GM18907 (cell line): ENCODE measurements around the gene SMPDL3B.
"Not testable (repeated sequence)": the region's sequence is repeated elsewhere in the genome, so short reads cannot be mapped to it uniquely, and the experiment has no call there.

Experiments
- ATAC-seq: cut with Tn5 transposase; IDR thresholded peaks from one replicate; pipeline ENCODE4 v1.9.1; 2021; ENCODE audit warnings: mild to moderate bottlenecking, moderate library complexity; ENCODE audit not compliant: unreplicated experiment

The SMPDL3B gene

DNA sequence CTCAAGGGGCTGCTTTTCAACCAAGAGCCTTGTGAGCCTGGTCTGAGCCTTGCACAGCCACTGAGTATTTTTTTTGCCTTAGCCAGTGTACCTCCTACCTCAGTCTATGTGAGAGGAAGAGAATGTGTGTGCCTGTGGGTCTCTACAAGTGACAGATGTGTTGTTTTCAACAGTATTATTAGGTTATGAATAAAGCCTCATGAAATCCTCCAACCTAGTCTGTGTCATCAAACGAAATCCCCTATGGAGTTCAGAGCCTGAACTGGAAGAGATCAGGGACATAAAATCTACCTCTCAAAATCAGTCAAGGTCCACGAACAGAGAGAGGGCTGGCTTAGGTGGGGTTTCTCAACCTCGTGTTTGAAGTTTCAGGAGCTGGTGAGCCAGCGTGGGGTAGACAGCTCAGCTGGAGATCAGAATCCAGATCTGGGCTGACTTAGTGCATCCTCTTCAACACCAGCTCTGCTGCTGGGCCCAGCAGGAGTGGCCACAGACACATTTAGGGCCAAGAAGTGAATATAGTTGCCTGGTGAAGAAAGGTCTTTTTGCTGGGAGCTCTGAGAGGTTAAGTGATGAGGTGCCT is 33.2 kb downstream of the SMPDL3B start:
- no peak for ATAC-seq

DNA sequence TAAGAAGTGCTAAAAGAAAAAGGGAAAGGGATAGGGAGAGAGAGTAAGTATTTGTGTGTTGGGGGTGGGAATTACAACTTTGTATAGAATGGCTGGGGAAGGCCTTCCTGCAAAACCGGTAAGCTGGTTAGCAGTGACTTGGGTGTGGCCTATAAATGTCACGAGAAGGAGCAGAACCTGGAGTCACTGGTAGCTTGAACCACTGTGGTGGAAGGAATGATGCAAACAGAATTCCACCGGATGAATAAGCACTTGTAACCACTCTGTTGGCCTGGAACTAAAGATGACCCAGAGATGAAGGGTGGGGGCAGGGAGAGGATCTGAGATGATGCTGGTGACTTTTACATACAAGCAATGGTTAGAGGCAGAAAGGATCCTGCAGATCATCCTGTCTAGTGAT is 33.9 kb downstream of the SMPDL3B start:
- ATAC-seq: no peak

DNA sequence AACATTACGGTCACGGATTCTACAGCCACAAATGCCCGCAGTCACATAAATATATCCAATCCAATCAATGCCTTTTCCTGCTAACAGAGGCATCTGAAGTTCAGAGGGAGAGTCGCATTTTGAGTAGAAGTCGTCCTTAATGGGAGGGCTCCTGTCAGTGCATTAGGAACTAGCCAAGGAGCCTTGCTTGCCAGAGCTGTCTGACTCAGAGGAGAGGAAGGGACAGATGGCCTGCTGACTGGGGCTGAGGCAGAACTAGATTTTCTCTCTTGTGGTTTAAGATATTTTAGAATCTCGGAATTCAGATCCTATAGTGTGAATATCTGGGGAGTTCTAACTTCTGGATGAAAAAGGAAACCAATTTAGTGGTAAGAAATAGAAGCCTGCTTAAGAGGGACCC is 35.6 kb downstream of the SMPDL3B start:
- ATAC-seq: no peak

DNA sequence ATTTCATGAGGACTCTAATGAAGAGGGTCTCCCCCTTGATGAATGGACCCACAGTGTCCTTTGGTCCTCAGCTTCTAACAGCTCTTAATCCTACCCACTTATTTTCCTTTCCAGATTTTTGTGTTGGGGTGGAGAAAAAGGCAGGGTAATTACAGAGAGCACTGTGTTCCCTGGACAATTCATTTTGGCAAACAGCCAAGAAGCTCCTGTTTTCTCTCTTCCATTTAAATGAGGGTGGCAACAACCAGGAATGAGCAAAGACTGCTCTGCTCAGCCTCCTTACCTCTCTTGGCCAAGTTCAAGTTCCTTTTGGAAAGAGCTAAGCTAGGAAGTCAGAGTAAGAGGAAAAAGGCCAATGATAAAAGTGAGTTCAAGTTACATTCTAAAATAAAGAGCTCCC is 36.9 kb downstream of the SMPDL3B start:
- ATAC-seq: no peak

DNA sequence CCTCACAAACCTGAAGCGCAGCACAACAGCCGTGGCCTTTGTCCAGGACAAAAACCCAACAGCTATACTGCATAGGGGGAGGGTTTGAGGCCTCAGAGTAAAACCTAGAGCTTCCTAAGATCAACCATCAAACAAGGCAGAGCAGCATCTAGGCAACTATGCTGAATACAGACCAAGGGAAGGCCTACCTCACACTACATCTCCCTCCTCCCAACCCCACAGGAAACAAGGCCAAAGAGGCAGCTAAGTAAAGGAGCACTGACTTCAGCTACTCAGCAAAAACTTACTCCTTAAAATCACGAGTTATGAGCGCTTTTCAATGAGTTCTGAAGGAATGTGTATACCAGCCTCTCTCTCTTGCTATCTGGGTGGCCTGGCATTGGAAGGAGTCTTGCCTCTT is 37.3 kb downstream of the SMPDL3B start:
- no peak for ATAC-seq

DNA sequence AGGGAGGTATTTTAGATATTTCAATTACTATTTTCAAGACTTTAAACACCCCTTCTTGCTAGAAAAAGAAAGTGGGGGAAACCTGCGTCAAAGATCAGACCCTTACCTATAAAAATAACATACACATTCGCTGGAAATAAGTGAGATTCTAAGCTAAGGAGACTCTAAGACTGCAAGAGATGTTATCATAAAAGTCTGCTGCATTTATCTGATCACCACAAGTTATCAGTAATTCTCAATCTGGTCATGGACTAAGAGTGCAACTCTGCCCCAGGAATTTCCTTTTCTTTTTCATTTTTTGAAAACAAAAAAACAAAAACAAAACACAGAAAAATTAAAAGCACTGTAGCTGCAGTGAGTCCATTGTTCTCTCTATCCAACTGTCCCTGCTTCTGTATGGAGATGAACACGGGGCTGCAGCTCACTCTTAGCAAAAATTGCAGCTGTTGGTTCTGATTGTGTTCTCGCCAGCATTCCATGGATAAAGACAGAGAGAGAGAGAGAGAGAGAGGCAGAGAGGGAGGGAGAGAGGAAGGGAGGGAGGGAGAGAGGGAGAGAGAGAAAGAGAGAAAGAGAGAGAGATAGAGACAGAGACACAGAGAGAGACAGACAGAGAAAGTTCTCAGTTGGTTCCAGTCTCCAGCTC is 39.1 kb downstream of the SMPDL3B start:
- ATAC-seq: no peak

DNA sequence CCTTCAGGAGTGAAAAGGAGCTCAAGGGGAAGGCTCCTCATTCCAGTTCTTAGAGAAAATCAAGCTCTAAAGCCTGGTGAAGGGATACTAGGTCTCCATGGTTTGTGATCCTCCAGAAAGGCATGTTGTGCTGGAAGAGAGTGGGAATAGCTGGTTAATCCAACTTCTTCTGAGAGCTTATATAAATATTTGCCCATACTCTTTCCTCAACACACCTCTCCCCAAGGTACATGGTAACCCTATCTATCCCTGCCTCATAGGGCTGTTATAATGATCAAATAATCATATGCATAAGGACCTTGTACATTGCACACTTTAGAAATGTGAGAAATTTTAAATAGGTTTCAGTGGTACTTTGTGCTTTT is 39.6 kb downstream of the SMPDL3B start:
- no peak for ATAC-seq

DNA sequence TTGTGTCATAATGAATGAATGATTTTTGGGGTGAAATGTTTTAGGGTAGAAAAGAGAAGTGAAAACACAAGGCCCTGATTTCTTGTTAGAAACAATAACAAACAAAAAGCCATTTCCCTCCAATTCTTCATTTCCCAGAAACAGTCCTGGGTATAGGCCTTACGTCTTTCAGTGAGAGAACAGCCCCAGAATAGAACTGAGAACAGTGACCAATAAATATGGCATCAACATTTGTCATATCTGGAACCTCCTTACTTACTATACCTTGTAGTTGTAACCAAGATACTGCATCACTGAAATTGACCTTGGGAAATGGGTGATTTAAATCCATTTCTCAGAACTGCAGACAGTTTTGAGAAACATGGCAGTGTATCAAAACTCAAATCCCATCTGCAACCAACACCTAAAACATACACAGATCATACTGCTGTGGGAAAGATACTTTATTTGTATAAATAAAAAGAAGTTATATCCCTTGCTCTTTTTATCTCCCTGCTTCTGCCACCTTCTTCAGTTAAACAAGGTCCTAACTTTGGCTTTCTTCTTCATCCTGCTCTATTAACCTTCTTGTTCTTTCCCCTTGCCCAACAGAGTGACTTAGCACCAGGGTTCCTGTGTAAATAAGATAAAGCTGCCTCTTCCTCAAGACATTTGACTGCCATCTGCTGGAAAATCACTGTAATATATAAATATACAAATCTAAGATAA is 44.5 kb downstream of the SMPDL3B start:
- no peak for ATAC-seq

DNA sequence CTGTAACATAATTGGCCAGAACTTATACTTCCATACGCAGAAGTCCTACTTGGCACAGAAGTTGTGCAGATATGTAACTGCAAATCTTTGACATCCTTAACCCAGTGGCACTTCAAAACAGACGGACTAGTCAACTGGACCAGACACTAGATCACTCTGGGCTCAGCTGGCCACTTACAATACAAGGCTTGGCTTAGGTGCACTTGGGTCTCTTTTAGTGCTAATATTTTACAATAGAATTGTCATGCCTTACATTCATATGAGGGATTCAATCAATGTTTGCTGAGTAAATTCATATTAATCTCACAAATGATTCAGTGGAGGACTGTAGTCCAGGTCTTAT is 45.0 kb downstream of the SMPDL3B start:
- no peak for ATAC-seq

DNA sequence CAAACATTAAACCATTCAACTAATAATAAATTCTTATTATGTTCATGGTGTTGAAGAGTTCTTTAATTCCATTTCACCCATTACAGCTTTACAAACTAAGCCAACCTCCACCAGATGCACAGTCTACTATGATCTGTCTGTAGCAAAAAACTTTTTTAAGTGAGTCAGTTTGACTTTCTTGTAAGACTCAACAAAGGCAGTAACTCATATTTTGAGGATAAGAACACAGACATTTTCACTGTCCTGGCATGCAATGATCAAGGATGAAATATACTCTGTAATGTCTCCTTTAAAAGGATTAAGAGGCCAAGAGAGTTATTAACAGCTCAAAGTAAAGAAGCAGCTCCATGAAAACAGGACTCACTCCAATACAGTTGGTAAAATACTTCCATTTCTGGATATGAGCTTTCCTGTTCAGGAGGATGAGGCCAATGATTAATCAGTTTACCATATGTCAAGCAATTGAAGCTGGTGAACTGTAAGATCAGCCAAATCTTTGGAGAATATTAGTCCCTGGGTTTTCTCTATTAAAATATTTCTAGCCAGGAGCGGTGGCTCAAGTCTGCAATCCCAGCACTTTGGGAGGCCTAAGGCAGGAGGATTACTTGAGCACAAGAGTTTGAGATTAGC is 45.5 kb downstream of the SMPDL3B start:
- no peak for ATAC-seq

DNA sequence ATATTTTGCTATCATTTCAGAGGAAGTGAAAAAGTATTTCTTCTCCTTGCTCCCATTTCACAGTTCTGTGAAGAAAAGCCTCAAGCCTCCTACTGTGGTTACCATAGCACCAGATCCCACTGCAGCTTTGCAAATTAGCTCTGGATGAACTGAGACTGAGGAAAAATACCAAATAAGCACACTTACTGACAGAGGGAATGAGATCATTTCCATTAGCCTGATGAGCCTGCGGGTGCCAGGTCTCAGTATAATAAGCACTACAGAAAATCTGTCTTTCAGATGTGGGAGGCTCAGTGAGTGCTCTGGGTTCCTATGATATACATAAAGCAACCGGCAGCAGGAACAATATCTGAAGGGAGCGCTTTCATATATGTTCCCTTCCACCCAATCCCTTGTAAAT is 46.3 kb downstream of the SMPDL3B start:
- no peak for ATAC-seq

DNA sequence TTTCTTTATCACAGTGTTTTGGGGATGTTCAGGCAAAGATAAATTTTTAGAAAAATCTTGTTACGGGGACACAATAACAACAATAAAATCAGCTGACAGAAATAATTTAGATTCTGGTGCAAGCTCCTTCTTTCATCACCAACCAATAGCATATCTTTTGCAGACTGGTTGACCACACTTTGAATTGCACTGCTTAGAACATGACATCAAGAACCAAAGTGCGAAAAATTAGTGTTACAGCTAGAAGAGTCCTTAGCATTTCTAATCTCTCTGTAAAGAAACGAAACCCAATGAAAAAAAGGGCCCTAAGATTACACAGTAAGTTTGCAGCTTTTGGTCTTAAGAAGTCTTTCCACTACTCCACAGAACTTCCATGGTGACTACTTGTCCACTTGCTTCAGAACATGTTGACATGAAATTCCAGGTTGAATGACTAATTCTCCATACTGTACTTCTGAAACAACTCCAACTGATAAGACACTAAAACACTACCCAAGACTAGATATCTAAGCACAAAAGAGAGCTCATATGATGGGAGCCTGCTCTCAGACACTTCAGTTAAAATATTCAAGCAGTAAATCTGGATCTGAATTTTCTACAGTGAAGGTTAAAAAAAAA is 56.2 kb downstream of the SMPDL3B start:
- no peak for ATAC-seq

DNA sequence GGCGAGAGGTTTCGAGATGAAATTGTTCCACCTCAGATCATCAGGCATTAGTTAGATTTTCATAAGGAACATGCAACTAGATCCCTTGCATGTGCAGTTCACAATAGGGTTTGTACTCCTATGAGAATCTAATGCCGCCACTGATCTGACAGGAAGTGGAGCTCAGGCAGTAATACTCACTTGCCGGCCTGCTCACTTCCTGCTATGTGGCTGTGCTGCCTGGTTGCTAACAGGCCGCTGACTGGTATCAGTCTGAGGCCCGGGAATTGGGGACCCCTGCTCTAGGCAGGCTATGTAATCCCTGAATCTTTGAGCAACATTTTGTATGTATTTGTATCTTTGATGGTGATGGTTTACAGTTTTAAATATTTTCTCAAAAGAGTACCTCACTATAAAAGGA is 57.5 kb downstream of the SMPDL3B start:
- no peak for ATAC-seq

DNA sequence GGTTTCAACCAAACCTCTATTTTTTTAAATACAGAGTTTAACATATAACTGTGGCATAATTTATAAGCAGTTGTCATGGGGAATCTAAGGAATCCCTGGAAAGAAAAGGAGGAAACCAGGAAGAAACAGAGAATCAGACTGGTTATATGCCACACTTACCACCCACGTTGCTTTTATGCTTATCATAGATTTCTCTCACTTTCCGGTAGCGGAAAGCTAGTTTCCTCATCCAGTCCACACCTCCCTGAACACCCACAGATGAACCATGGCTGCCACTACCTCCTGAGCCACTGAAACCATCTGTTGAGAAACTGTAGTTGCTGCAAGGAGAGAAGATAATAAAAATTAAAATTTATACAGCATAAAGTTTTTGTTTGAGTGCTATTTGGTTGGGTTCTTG is 58.4 kb downstream of the SMPDL3B start:
- no peak for ATAC-seq

DNA sequence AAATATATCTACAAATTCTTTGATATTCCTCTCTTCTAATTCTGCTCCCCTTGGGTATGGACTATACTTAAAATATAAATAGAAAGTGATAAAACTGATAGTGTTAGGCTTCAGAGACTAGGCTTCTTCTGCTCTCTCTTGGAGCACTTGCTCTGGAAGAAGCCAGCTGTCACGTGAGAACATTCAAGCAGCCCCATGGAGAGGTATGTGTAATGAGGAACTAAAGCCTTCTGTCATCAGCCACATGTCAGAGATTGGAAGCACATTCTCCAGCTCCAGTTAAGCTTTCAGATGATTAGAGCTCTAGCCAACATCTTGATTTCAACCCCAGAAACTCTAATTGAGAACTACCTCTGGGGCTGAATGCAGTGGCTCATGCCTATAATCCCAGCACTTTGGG is 59.3 kb downstream of the SMPDL3B start:
- no peak for ATAC-seq

DNA sequence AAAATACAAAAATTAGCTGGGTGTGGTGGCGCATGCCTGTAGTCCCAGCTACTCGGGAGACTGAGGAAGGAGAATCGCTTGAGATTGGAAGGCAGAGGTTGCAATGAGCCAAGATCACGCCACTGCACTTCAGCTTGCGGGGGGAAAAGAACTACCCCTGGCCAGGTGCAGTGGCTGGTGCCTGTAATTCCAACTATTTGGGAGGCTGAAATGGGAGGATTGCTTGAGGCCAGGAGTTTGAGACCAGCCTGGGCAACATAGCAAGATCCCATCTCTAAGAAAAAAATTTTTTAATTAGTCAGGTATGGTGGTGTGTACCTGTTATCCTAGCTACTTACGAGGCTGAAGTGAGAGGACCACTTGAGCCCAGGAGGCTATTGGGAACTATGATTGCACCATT is 59.7 kb downstream of the SMPDL3B start:
- not testable (repeated sequence) for ATAC-seq

DNA sequence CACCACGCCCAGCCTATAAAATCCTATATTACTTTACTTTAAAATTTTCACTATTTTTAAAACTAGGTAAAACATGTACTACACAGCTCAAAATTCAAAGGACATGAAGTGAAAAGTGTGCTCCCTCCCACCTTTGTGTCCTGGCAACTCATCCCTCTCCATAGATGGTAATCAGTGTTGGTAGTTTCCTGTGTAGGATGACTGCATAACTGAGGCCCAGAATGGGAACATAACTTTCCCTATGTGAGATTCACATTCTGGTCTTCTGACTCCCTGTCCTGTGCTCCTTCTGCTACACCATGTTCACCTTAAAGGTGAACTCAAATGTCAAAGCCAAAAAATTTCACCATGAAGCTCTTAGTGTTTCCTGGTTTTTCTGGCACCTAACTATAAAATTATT is 64.3 kb downstream of the SMPDL3B start:
- no peak for ATAC-seq

DNA sequence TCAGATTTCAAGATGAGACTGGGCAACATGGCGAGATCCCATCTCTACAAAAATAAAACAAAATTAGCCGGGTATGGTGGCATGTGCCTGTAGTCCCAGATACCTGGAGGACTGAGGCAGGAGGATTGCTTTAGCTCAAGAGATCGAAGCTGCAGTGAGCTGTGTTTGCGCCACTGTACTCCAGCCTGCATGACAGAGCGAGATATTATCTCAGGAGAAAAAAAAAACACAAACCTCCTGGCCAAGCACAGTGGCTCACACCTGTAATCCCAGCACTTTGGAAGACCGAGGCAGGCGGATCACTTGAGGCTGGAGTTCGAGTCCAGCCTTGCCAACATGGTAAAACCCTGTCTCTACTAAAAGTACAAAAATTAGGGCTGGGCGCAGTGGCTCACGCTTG is 67.8 kb downstream of the SMPDL3B start:
- ATAC-seq: no peak

DNA sequence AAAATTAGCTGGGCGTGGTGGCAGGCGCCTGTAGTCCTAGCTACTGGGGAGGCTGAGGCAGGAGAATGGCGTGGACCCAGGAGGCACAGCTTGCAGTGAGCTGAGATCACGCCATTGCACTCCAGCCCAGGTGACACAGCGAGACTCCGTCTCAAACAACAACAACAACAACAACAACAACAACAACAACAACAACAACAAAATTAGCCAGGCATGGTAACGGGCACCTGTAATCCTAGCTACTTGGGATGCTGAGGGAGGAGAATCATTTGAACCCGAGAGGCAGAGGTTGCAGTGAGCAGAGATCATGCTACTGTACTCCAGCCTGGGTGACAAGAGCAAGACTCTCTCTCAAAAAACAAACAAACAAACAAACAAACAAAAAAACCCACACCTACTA is 68.3 kb downstream of the SMPDL3B start:
- not testable (repeated sequence) for ATAC-seq
